GM18909 (cell line): ENCODE results near the gene MLNR.

Source experiments
- ATAC-seq: cut with Tn5 transposase; IDR thresholded peaks from one replicate; pipeline ENCODE4 v1.9.1; 2021; ENCODE audit warnings: mild to moderate bottlenecking; ENCODE audit not compliant: unreplicated experiment, poor library complexity

MLNR gene

GRCh38 chr13:49225223-49226042 is 5.3 kb downstream of the MLNR start:
- ATAC-seq: no peak

- ATAC-seq: no peak
Measured at GRCh38 chr13:49226613-49227012, 6.5 kb downstream of the MLNR start.

- ATAC-seq: no peak
Measured at GRCh38 chr13:49234741-49235140, 14.6 kb downstream of the MLNR start.

GRCh38 chr13:49235856-49236431 is 15.8 kb downstream of the MLNR start:
- ATAC-seq: no peak

GRCh38 chr13:49238621-49239020 is 18.5 kb downstream of the MLNR start:
- no peak for ATAC-seq

GRCh38 chr13:49240017-49240416 is 19.9 kb downstream of the MLNR start:
- no peak for ATAC-seq

- ATAC-seq: no peak
Measured at GRCh38 chr13:49241296-49241695, 21.2 kb downstream of the MLNR start.

GRCh38 chr13:49245101-49245500 is 25.0 kb downstream of the MLNR start:
- no peak for ATAC-seq

GRCh38 chr13:49246850-49247642 is 26.9 kb downstream of the MLNR start:
- peak; percentile 44 for ATAC-seq

GRCh38 chr13:49247643-49248621 is 27.8 kb downstream of the MLNR start, which contains the start of gene CDADC1:
TSS of gene CDADC1 (plus strand) at chr13:49247925. CDS start at chr13:49248038, 113 bp downstream.
- peak; percentile 97 for ATAC-seq

GRCh38 chr13:49248622-49249002 is 28.5 kb downstream of the MLNR start:
- ATAC-seq: peak; percentile 4

GRCh38 chr13:49251326-49251725 is 31.2 kb downstream of the MLNR start:
- no peak for ATAC-seq

GRCh38 chr13:49253310-49253709 is 33.2 kb downstream of the MLNR start:
- no peak for ATAC-seq

- ATAC-seq: no peak
Measured at GRCh38 chr13:49254007-49254406, 33.9 kb downstream of the MLNR start.

GRCh38 chr13:49256841-49257240 is 36.7 kb downstream of the MLNR start:
- ATAC-seq: no peak

GRCh38 chr13:49258089-49258796 is 38.1 kb downstream of the MLNR start:
- ATAC-seq: no peak

GRCh38 chr13:49259586-49259985 is 39.4 kb downstream of the MLNR start:
- no peak for ATAC-seq

GRCh38 chr13:49262634-49263033 is 42.5 kb downstream of the MLNR start:
- ATAC-seq: no peak

GRCh38 chr13:49265822-49266221 is 45.7 kb downstream of the MLNR start:
- ATAC-seq: no peak
